IMR-90 (cell line): Measurements from ENCODE around the gene DNAH17. TPM values are rescaled to one million over a fixed set of nuclear protein-coding genes. Genes with fewer than 3 reads are reported as not detected.
A peak's percentile ranks its signal among the peaks of the same experiment; 100 is the strongest.

ENCODE experiments used
- ATAC-seq: fragments of 200-7000 bp; cut with Tn5 transposase; 2 replicates; pipeline ENCODE4 v1.9.1; 2020; ENCODE audit warnings: low read depth, mild to moderate bottlenecking, moderate library complexity
- BruUV-seq: library from RNA; stranded (reverse); fragments of 400-500 nt; replicated peaks from 2 replicates; lab custom pipeline; 2021; lab: Mats Ljungman, UMichigan
- CTCF ChIA-PET: fragments of 300-600 bp; formaldehyde crosslinking; extraction: SDS; loops from one replicate; lab custom pipeline; 2021; ENCODE audit warnings: antibody characterized with exemption; lab: Yijun Ruan, JAX
- POLR2A ChIA-PET: fragments of 300-600 bp; sonication (Branson Sonifier 250); formaldehyde crosslinking; loops from one replicate; lab custom pipeline; 2022; ENCODE audit warnings: antibody characterized with exemption; ENCODE audit not compliant: unreplicated experiment; lab: Charles Lee
- DNase-seq: peaks from one replicate; pipeline ENCODE4 v3.0.0; 2013
- H2AFZ ChIP-seq: replicated peaks from 2 replicates; pipeline ENCODE3; 2013; ENCODE audit warnings: low read length, mild to moderate bottlenecking; ENCODE audit not compliant: poor library complexity
- H2AK5ac ChIP-seq: 2 replicates; pipeline ENCODE4 v1.6.1; 2013; ENCODE audit warnings: low read depth, low read length, inconsistent platforms
- H2AK9ac ChIP-seq: replicated peaks from 2 replicates; pipeline ENCODE3; 2013; ENCODE audit warnings: mild to moderate bottlenecking, low read depth, low read length, moderate library complexity; ENCODE audit not compliant: poor library complexity
- H2BK120ac ChIP-seq: 2 replicates; pipeline ENCODE4 v1.6.1; 2013; ENCODE audit warnings: low read depth, low read length, inconsistent platforms
- H2BK15ac ChIP-seq: 3 replicates; pipeline ENCODE4 v1.6.1; 2013; ENCODE audit warnings: low read depth, low read length, inconsistent platforms
- H2BK20ac ChIP-seq: 2 replicates; pipeline ENCODE4 v1.6.1; 2013; ENCODE audit warnings: low read depth, mild to moderate bottlenecking, inconsistent platforms, low read length, moderate library complexity
- H2BK5ac ChIP-seq: 2 replicates; pipeline ENCODE4 v1.6.1; 2013; ENCODE audit warnings: mild to moderate bottlenecking, low read depth, low read length, inconsistent platforms; ENCODE audit not compliant: poor library complexity, severe bottlenecking
- H3K14ac ChIP-seq: replicated peaks from 2 replicates; pipeline ENCODE4 v1.6.1; 2013; ENCODE audit warnings: low read depth, low read length, inconsistent platforms
- H3K18ac ChIP-seq: 2 replicates; pipeline ENCODE4 v1.6.1; 2013; ENCODE audit warnings: low read depth, low read length, control low read depth
- H3K23ac ChIP-seq: 2 replicates; pipeline ENCODE4 v1.6.1; 2013; ENCODE audit warnings: low read depth, low read length, inconsistent platforms
- H3K27ac ChIP-seq: 2 replicates; pipeline ENCODE4 v1.5.1; 2013; ENCODE audit warnings: mild to moderate bottlenecking, control low read depth, low read length; ENCODE audit not compliant: insufficient read depth
- H3K27me3 ChIP-seq: 2 replicates; pipeline ENCODE4 v1.6.1; 2013; ENCODE audit warnings: low read length; ENCODE audit not compliant: control insufficient read depth, insufficient read depth
- H3K36me3 ChIP-seq: 2 replicates; pipeline ENCODE4 v1.6.1; 2013; ENCODE audit warnings: low read length, mixed read lengths; ENCODE audit not compliant: control insufficient read depth, insufficient read depth
- H3K4ac ChIP-seq: 2 replicates; pipeline ENCODE4 v1.6.1; 2013; ENCODE audit warnings: low read depth, low read length, inconsistent platforms
- H3K4me1 ChIP-seq: 2 replicates; pipeline ENCODE4 v1.6.1; 2013; ENCODE audit warnings: low read length, mixed read lengths; ENCODE audit not compliant: control insufficient read depth, insufficient read depth
- H3K4me2 ChIP-seq: 2 replicates; pipeline ENCODE4 v1.6.1; 2013; ENCODE audit warnings: low read depth, mild to moderate bottlenecking, control low read depth, low read length, moderate library complexity
- H3K4me3 ChIP-seq: 2 replicates; pipeline ENCODE4 v1.5.1; 2013; ENCODE audit warnings: low read depth, mild to moderate bottlenecking, control low read depth, low read length, moderate library complexity; ENCODE audit not compliant: insufficient read depth
- H3K56ac ChIP-seq: 2 replicates; pipeline ENCODE4 v1.6.1; 2013; ENCODE audit warnings: low read length, inconsistent platforms; ENCODE audit not compliant: insufficient read depth; ENCODE audit errors: extremely low read depth
- H3K79me1 ChIP-seq, 2 experiments: 2 replicates each; pipeline ENCODE4 v1.6.1; 2013; ENCODE audit warnings: low read length in 2 of 2, inconsistent platforms in 1 of 2, low read depth in 1 of 2
- H3K9ac ChIP-seq: 2 replicates; pipeline ENCODE4 v1.6.1; 2013; ENCODE audit warnings: low read depth, low read length, control low read depth
- H3K9me1 ChIP-seq: 2 replicates; pipeline ENCODE4 v1.6.1; 2013; ENCODE audit warnings: low read length, inconsistent platforms; ENCODE audit not compliant: insufficient read depth
- H3K9me3 ChIP-seq: 2 replicates; pipeline ENCODE4 v1.6.1; 2013; ENCODE audit warnings: low read length; ENCODE audit not compliant: control insufficient read depth, insufficient read depth
- H4K20me1 ChIP-seq: 2 replicates; pipeline ENCODE4 v1.6.1; 2013; ENCODE audit warnings: low read length, inconsistent platforms; ENCODE audit not compliant: insufficient read depth
- H4K5ac ChIP-seq: 2 replicates; pipeline ENCODE4 v1.6.1; 2013; ENCODE audit warnings: mild to moderate bottlenecking, low read depth, low read length, control low read depth
- H4K8ac ChIP-seq, 2 experiments: 2 replicates each; pipeline ENCODE4 v1.6.1; 2013; ENCODE audit warnings: low read depth in 2 of 2, low read length in 2 of 2, control low read depth in 1 of 2, inconsistent platforms in 1 of 2
- H4K91ac ChIP-seq: 2 replicates; pipeline ENCODE4 v1.6.1; 2013; ENCODE audit warnings: low read depth, low read length, inconsistent platforms; ENCODE audit not compliant: insufficient read depth
- MAFK ChIP-seq: IDR thresholded peaks from 2 replicates; pipeline ENCODE4 v1.6.1; 2012; ENCODE audit warnings: low read depth, low read length, improper control_type of control experiment
- NFE2L2 ChIP-seq: fragments of 150-350 bp; IDR thresholded peaks from 2 replicates; pipeline ENCODE4 v1.6.1; 2016; ENCODE audit warnings: low read depth, mild to moderate bottlenecking, low read length
- WGBS, 2 experiments: methylation state at CpG; one replicate each; pipeline versions ENCODE4 v1.1.5 to v1.1.7; 2013; ENCODE audit warnings: missing lambda C conversion rate in 2 of 2; ENCODE audit not compliant: insufficient read length in 1 of 2; ENCODE audit errors: extremely low coverage in 2 of 2; 5-methylcytosine and 5-hydroxymethylcytosine counted together
- dilution Hi-C: fragments of 300-500 bp; cut with HindIII; formaldehyde crosslinking; loops from one replicate; pipeline ENCODE4 v1.14.3; 2018; ENCODE audit warnings: low sequenced_read_pairs; ENCODE audit not compliant: unreplicated experiment
- in situ Hi-C: fragments of 300-500 bp; cut with MboI; formaldehyde crosslinking; loops from 3 replicates; pipeline ENCODE4 v1.14.3; 2019; ENCODE audit warnings: low sequenced_read_pairs, inconsistent platforms, mixed read lengths
- intact Hi-C: fragments of 100-400 bp; cut with micrococcal nuclease; formaldehyde crosslinking; loops from 2 replicates; pipeline ENCODE4 v1.10.0; 2022
- polyA plus RNA-seq, 3 experiments: library from polyadenylated mRNA; depleted of rRNA; stranded (reverse); fragments of >200 nt; gene quantifications; 2 replicates each; pipeline ENCODE4 v1.2.3, GENCODE V29; 2012; ENCODE audit warnings: low replicate concordance in 1 of 3
- total RNA-seq: library from RNA; depleted of rRNA; stranded (reverse); fragments of >200 nt; gene quantifications from 2 replicates; pipeline ENCODE4 v1.2.3, GENCODE V29; 2012

DNAH17 gene
- total and polyA plus RNA-seq, 2 of the 4 experiments (the other 2 are of a cell fraction), result not detected

- H3K36me3 ChIP-seq, result no peaks in the 10 kb centered on the region
Measured at GRCh38 chr17:78477913-78478756, 99.1 kb downstream of the DNAH17 start.

More at GRCh38 chr17:78477913-78478756, 99.1 kb downstream of the DNAH17 start:
- no peak overlapping the region for H4K5ac ChIP-seq
- dilution Hi-C loops, result no loop called here
- peak overlapping the region; percentile 64 for H2BK5ac ChIP-seq
- POLR2A ChIA-PET, result no interaction called here
- no peak for TF ChIP-seq NFE2L2
- no peak for TF ChIP-seq MAFK
- no peak overlapping the region for H2AFZ ChIP-seq
- peaks cover 9% of the 10 kb centered on the region for H3K9me1 ChIP-seq
- H2AK9ac ChIP-seq, result no peak overlapping the region
- H3K4me1 ChIP-seq, result peaks cover 10% of the 10 kb centered on the region
- ATAC-seq (no peak), DNase-seq (no peak)
- H4K20me1 ChIP-seq, result no peaks in the 10 kb centered on the region
- no peak overlapping the region for H3K23ac ChIP-seq
- CTCF ChIA-PET, result no interaction called here
- H3K27ac ChIP-seq, result no peak overlapping the region
- no TSS peak for BruUV-seq
- peaks cover 17% of the 10 kb centered on the region for H3K27me3 ChIP-seq
- no peak overlapping the region for H3K18ac ChIP-seq
- intact Hi-C loops, result no loop called here
- H3K79me1 ChIP-seq, result no peaks in the 10 kb centered on the region
- no peak overlapping the region for H2BK120ac ChIP-seq
- in situ Hi-C loops, result loop anchor here (25.0 kb wide), 1 partner anchor 484 kb away; no protein-coding TSS in a partner anchor
- H4K91ac ChIP-seq, result no peak overlapping the region
- H3K4ac ChIP-seq, result no peak overlapping the region
- no peak overlapping the region for H2AK5ac ChIP-seq
- no peak overlapping the region for H3K56ac ChIP-seq
- no peaks in the 10 kb centered on the region for H3K9me3 ChIP-seq
- H2BK15ac ChIP-seq, result no peak overlapping the region
- no peak overlapping the region for H4K8ac ChIP-seq
- H3K9ac ChIP-seq, result no peak overlapping the region
- no peak overlapping the region for H3K4me3 ChIP-seq
- no peak overlapping the region for H2BK20ac ChIP-seq
- 47% methylated on average over 2 of the region's 2 CpGs; no CpG with 5 or more reads in 1 of the 2 experiments for WGBS, 2 experiments
- H3K14ac ChIP-seq, result no peak overlapping the region
- H3K4me2 ChIP-seq, result no peak overlapping the region
